HG02884 (cell line): ENCODE data around the gene SLC37A2.

Source experiments
- ATAC-seq: cut with Tn5 transposase; IDR thresholded peaks from one replicate; pipeline ENCODE4 v1.9.1; 2021; ENCODE audit warnings: mild to moderate bottlenecking, moderate library complexity; ENCODE audit not compliant: unreplicated experiment

The SLC37A2 gene

GRCh38 chr11:125070699-125071254 lies 7.7 kb downstream of the SLC37A2 start:
- ATAC-seq, result peak; percentile 70

- no peak for ATAC-seq
Measured at GRCh38 chr11:125071435-125071834, 8.3 kb downstream of the SLC37A2 start.

- no peak for ATAC-seq
Measured at GRCh38 chr11:125071846-125072217, 8.7 kb downstream of the SLC37A2 start.

- ATAC-seq, result peak; percentile 81
Measured at GRCh38 chr11:125072218-125072960, 9.3 kb downstream of the SLC37A2 start.

GRCh38 chr11:125072961-125073590 lies 10.0 kb downstream of the SLC37A2 start:
- ATAC-seq, result no peak

- no peak for ATAC-seq
Measured at GRCh38 chr11:125073616-125074483, 10.7 kb downstream of the SLC37A2 start.

- ATAC-seq, result no peak
Measured at GRCh38 chr11:125074511-125075241, 11.6 kb downstream of the SLC37A2 start.

- no peak for ATAC-seq
Measured at GRCh38 chr11:125075242-125075625, 12.1 kb downstream of the SLC37A2 start.

GRCh38 chr11:125075900-125076317 lies 12.8 kb downstream of the SLC37A2 start:
- no peak for ATAC-seq

- no peak for ATAC-seq
Measured at GRCh38 chr11:125076378-125076945, 13.4 kb downstream of the SLC37A2 start.

GRCh38 chr11:125078016-125078415 lies 14.9 kb downstream of the SLC37A2 start:
- no peak for ATAC-seq

GRCh38 chr11:125078516-125079140 lies 15.5 kb downstream of the SLC37A2 start:
- ATAC-seq, result no peak

- no peak for ATAC-seq
Measured at GRCh38 chr11:125079151-125079877, 16.2 kb downstream of the SLC37A2 start.

GRCh38 chr11:125079878-125080530 lies 16.9 kb downstream of the SLC37A2 start:
- no peak for ATAC-seq

GRCh38 chr11:125080531-125080911 lies 17.4 kb downstream of the SLC37A2 start:
- ATAC-seq, result no peak

- ATAC-seq, result no peak
Measured at GRCh38 chr11:125081098-125081798, 18.1 kb downstream of the SLC37A2 start.

GRCh38 chr11:125082040-125082439 lies 18.9 kb downstream of the SLC37A2 start:
- ATAC-seq, result no peak
